ENCODE results near the gene KRT222. TPM values are rescaled to one million over a fixed set of nuclear protein-coding genes. Genes with fewer than 3 reads are reported as not detected.

KRT222 gene
- total RNA-seq, 4 donors from 2014 or later = 0.26 TPM; not detected in 3

- H3K4me1 ChIP-seq = peaks cover 4% of the 10 kb centered on the region
- WGBS = 61% methylated on average over 10 of the region's 10 CpGs
- no peaks in the 10 kb centered on the region for H3K9me3 ChIP-seq
- no peaks in the 10 kb centered on the region for H3K27me3 ChIP-seq
- H3K4me3 ChIP-seq = no peak overlapping the region
- no peak for TF ChIP-seq POLR2AphosphoS5 (IDR thresholded peaks at IDR 0.05)
- no peak for TF ChIP-seq EP300 (IDR thresholded peaks at IDR 0.05)
- TF ChIP-seq CTCF (IDR thresholded peaks at IDR 0.05) = no peak
- no peak for TF ChIP-seq POLR2A (IDR thresholded peaks at IDR 0.05)
- H3K27ac ChIP-seq = no peak overlapping the region
- no peaks in the 10 kb centered on the region for H3K36me3 ChIP-seq
- DNase-seq (ENCODE audit: low spot score in 2 of 2) = no peak
These were observed 58.2 kb downstream of the KRT222 start for GRCh38 chr17:40606548-40607353.

- Histone ChIP-seq H3K4me3 (no peak overlapping the region), H3K27ac (no peak overlapping the region), H3K4me1 (peaks cover 4% of the 10 kb centered on the region), H3K9me3 (no peaks in the 10 kb centered on the region), H3K36me3 (no peaks in the 10 kb centered on the region), H3K27me3 (no peaks in the 10 kb centered on the region)
- no peak for DNase-seq (ENCODE audit: low spot score in 2 of 2)
- WGBS = 82% methylated on average over 6 of the region's 6 CpGs
- no peak for TF ChIP-seq EP300 (IDR thresholded peaks at IDR 0.05)
- no peak for TF ChIP-seq POLR2A (IDR thresholded peaks at IDR 0.05)
- TF ChIP-seq POLR2AphosphoS5 (IDR thresholded peaks at IDR 0.05) = no peak
- TF ChIP-seq CTCF (IDR thresholded peaks at IDR 0.05) = no peak
These were observed 59.7 kb downstream of the KRT222 start for GRCh38 chr17:40605306-40605705.

Other genes with a start within 250 kb of the KRT222 start
- gene TOP2A, start 247.3 kb downstream of the KRT222 start, total RNA-seq = 10 to 100 TPM in 3 of 4 donors, 1 to 10 TPM in 1; 8.1 to 45.2 (median 22.2) TPM
- 10 to 100 TPM; 45.0 to 88.8 (median 74.6) TPM for gene IGFBP4, start 221.7 kb downstream of the KRT222 start, total RNA-seq
- 1,000 to 10,000 TPM in 2 of 4 donors, 100 to 1,000 TPM in 2; 730 to 1,745 (median 1,078) TPM for gene TNS4, start 163.6 kb downstream of the KRT222 start, total RNA-seq
- 1 to 10 TPM in 1 of 4 donors, not detected in 3; 1.2 TPM for gene CCR7, start 99.7 kb downstream of the KRT222 start, total RNA-seq
- 100 to 1,000 TPM in 1 of 4 donors, 10 to 100 TPM in 3; 65.5 to 104 (median 75.9) TPM for gene SMARCE1, start 17.4 kb downstream of the KRT222 start, total RNA-seq
- gene KRT24, start 38.6 kb upstream of the KRT222 start, total RNA-seq = not detected
- gene KRT25, start 90.2 kb upstream of the KRT222 start, total RNA-seq = 100 to 1,000 TPM in 2 of 4 donors, 10 to 100 TPM in 1, 1 to 10 TPM in 1; 8.7 to 383 (median 119) TPM
- 1 to 10 TPM in 2 of 4 donors, under 1 TPM in 2; 0.34 to 7.2 (median 1.8) TPM for gene KRT26, start 107.0 kb upstream of the KRT222 start, total RNA-seq
- 100 to 1,000 TPM in 1 of 4 donors, 10 to 100 TPM in 2, 1 to 10 TPM in 1; 1.9 to 150 (median 39.1) TPM for gene KRT27, start 117.4 kb upstream of the KRT222 start, total RNA-seq
- gene KRT28, start 134.8 kb upstream of the KRT222 start, total RNA-seq = 10 to 100 TPM in 2 of 4 donors, 1 to 10 TPM in 2; 1.0 to 32.0 (median 11.6) TPM
- 1,000 to 10,000 TPM; 3,788 to 5,963 (median 5,237) TPM for gene KRT10, start 157.4 kb upstream of the KRT222 start, total RNA-seq
- not detected for gene KRT12, start 202.0 kb upstream of the KRT222 start, total RNA-seq
- gene KRT20, start 220.1 kb upstream of the KRT222 start, total RNA-seq = under 1 TPM in 1 of 4 donors, not detected in 3; 0.60 TPM

All from suprapubic skin (tissue), 4 donors.